Right lobe of liver (tissue), 6 donors: ENCODE results near the gene SLC39A3. TPM values are rescaled to one million over a fixed set of nuclear protein-coding genes. Genes with fewer than 3 reads are reported as not detected.
A peak's percentile ranks its signal among the peaks of the same experiment; 100 is the strongest.

Source experiments
- ATAC-seq, 4 donors: fragments of 200-7000 bp; cut with Tn5 transposase; one replicate each; pipeline ENCODE4 v1.9.1; 2020; ENCODE audit warnings: mild to moderate bottlenecking in 4 of 4, moderate library complexity in 4 of 4
- DNase-seq, 3 donors: peaks; one replicate each; pipeline ENCODE4 v3.0.0-alpha.2; 2020
- H3K27ac ChIP-seq, 3 donors: fragments of 200-600 bp; one replicate each; pipeline ENCODE4 v1.8.0; 2022
- H3K27me3 ChIP-seq, 2 donors: fragments of 200-600 bp; one replicate each; pipeline ENCODE4 v1.8.0; 2022
- H3K36me3 ChIP-seq, 4 donors: fragments of 200-600 bp; sonication (generic) in 1 of 4; one replicate each; pipeline versions ENCODE4 v1.5.1 to v1.8.0; 2017 to 2022; ENCODE audit warnings: control low read depth in 1 of 4
- H3K4me1 ChIP-seq, 4 donors: fragments of 200-600 bp; sonication (generic) in 1 of 4; one replicate each; pipeline versions ENCODE4 v1.5.1 to v1.8.0; 2017 to 2022; ENCODE audit warnings: control low read depth in 1 of 4
- H3K4me3 ChIP-seq, 3 donors: fragments of 200-600 bp; one replicate each; pipeline ENCODE4 v1.8.0; 2022
- H3K9me3 ChIP-seq, 4 donors: fragments of 200-600 bp; sonication (generic) in 1 of 4; one replicate each; pipeline versions ENCODE4 v1.5.1 to v1.8.0; 2017 to 2022; ENCODE audit warnings: control low read depth in 1 of 4
- POLR2A ChIP-seq: fragments of 450-650 bp; IDR thresholded peaks from one replicate; pipeline ENCODE4 v1.6.1; 2017; ENCODE audit warnings: antibody characterized with exemption, mild to moderate bottlenecking
- WGBS: methylation state at CpG from one replicate; pipeline ENCODE4 v1.1.6; 2018; ENCODE audit warnings: low coverage, low lambda C conversion rate; ENCODE audit not compliant: insufficient coverage; ENCODE audit errors: missing lambda C conversion rate; 5-methylcytosine and 5-hydroxymethylcytosine counted together
- intact Hi-C, 2 donors: fragments of 100-400 bp; cut with DNase I; formaldehyde crosslinking; loops; one replicate each; pipeline versions ENCODE4 v1.11.2 to v1.14.1; 2022
- total RNA-seq, 6 experiments: library from RNA; depleted of rRNA in 2 of 6; stranded (reverse); fragments of >200 nt in 2 of 6; fragmentation: NEBNext Ultra II Directional in 3 of 6; extraction: Animal tissue kit (Norgen Biotek cat#: 25700) in 3 of 6; gene quantifications; one replicate each; pipeline versions ENCODE4 v1.1.0 to v1.2.4, GENCODE V29; 2016 to 2023
- TF ChIP-seq, protein P1 (sequence below), 4 donors: fragments of 200-600 bp in 3 of 4; fragments of 450-650 bp in 1 of 4; IDR thresholded peaks; one replicate each; pipeline versions ENCODE4 v1.5.1 to v1.8.0; 2016 to 2022; ENCODE audit warnings: antibody characterized with exemption in 4 of 4, mild to moderate bottlenecking in 2 of 4
- donor health status: DM: no; HTN: yes; CAD: no.
- donor health status: DM: no; HTN: no; CAD: no.
- donor health status: DM: no; HTN: no; CAD: no.
- donor health status: DM: no; HTN: yes; CAD: no.
- donor health status: DM: no; HTN: yes; CAD: no.

Gene SLC39A3
- total RNA-seq, 6 experiments from 2014 or later = 13.5 to 29.5 (median 19.6) TPM

DNA sequence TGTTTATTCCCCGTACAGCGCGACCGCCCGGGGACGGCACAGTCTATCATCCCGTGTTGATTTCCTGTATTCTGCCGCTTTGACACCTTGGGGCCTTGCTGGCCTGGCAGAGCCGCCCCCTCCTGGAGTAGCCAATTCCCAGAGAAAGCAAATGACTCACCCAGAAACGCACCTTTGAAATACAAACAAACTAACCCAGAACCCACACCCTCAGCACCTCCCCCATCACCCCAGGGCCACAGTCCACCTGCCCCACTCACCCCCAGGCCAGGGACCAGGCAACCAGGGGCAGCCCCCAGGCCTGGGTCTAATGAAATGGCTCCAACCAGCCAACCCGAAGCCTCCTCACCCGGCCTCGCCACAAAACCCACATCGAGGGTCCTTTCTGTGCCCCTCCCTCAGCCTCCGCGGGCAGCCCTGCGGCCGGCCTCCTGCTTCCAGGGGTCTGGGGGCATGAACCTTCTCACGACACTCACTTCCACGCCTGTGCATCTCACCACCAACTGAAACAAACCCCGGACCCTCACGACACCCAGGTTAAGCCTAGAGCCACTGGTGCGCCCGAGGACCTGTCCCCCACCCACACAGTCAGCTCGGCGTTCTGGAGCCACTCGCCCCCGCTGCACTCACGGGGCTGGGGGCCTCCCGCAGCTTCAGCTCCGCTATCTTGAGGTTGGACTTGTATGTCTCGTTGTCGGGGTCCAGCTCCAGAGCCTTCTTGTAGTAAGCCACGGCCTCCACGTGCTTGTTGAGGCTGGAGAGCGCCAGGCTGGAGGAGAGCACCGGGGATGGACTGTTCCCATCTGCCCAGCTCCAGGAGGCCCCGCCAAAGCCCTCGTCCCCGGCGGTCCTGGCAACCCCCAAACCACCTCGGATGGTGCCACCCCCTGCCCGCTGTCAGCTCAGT lies 22.3 kb upstream of the SLC39A3 start:
- 85% methylated on average over 16 of the region's 43 CpGs for WGBS
- ATAC-seq = peak in 1 of 4 donors; percentile 13
- peaks cover 0 to 34% (median 11%) of the 10 kb centered on the region in 4 donors for H3K36me3 ChIP-seq
- intact Hi-C loops = no loop called here
- no peaks in the 10 kb centered on the region for H3K27me3 ChIP-seq
- TF ChIP-seq, protein P1, sequence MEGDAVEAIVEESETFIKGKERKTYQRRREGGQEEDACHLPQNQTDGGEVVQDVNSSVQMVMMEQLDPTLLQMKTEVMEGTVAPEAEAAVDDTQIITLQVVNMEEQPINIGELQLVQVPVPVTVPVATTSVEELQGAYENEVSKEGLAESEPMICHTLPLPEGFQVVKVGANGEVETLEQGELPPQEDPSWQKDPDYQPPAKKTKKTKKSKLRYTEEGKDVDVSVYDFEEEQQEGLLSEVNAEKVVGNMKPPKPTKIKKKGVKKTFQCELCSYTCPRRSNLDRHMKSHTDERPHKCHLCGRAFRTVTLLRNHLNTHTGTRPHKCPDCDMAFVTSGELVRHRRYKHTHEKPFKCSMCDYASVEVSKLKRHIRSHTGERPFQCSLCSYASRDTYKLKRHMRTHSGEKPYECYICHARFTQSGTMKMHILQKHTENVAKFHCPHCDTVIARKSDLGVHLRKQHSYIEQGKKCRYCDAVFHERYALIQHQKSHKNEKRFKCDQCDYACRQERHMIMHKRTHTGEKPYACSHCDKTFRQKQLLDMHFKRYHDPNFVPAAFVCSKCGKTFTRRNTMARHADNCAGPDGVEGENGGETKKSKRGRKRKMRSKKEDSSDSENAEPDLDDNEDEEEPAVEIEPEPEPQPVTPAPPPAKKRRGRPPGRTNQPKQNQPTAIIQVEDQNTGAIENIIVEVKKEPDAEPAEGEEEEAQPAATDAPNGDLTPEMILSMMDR (IDR thresholded peaks at IDR 0.05) = no peak
- TF ChIP-seq POLR2A = no peak
- H3K4me1 ChIP-seq = no peaks in the 10 kb centered on the region
- no peaks in the 10 kb centered on the region for H3K9me3 ChIP-seq
- no peak for DNase-seq
- no peak overlapping the region for H3K4me3 ChIP-seq
- no peak overlapping the region for H3K27ac ChIP-seq

DNA sequence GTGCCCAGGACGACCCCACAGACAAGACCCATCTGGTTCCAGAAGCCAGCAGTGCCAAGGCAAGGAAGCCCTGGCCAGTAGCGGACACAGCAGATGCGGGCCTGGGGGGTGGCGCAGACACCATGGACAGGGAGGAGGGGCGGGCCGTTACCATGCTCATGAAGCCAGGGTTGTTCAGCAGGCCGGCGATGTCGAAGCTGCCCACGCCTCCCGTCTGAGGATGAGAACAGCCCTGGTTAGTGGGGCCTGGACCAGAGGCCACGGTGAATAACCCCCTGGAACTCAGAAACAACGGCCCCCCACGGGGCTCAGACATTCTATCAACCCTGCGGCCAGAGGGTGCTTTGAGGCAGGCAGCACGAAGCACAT lies 21.5 kb upstream of the SLC39A3 start:
- H3K4me1 ChIP-seq = no peaks in the 10 kb centered on the region
- H3K4me3 ChIP-seq = no peak overlapping the region
- no peaks in the 10 kb centered on the region for H3K9me3 ChIP-seq
- no CpG with 5 or more reads among the region's 16 CpGs for WGBS
- TF ChIP-seq, protein P1 (IDR thresholded peaks at IDR 0.05) = no peak
- no peak for TF ChIP-seq POLR2A
- DNase-seq (no peak), ATAC-seq (no peak)
- no peak overlapping the region for H3K27ac ChIP-seq
- peaks cover 0 to 31% (median 11%) of the 10 kb centered on the region in 4 donors for H3K36me3 ChIP-seq
- intact Hi-C loops = no loop called here
- no peaks in the 10 kb centered on the region for H3K27me3 ChIP-seq

DNA sequence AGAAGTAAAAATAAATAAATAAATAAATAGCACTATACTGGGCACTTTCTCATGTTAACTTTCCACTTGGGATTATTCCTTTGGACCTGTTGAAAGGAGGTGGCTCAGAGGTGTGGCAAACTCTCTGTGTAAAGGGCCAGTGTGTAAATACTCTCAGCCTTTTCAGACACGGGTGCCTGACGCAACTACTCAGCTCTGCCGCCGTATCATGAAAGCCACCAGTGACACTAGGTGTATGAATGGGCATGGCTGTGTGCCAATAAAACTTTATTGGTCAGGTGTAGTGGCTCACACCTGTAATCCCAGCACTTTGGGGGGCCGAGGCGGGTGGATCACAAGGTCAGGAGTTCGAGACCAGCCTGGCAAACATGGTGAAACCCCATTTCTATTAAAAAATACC lies 20.1 kb upstream of the SLC39A3 start:
- no peak for DNase-seq
- H3K27ac ChIP-seq = no peak overlapping the region
- H3K36me3 ChIP-seq = peaks cover 0 to 33% (median 7%) of the 10 kb centered on the region in 4 donors
- no peak overlapping the region for H3K4me3 ChIP-seq
- TF ChIP-seq, protein P1 (IDR thresholded peaks at IDR 0.05) = no peak
- no peak for TF ChIP-seq POLR2A
- ATAC-seq = no peak
- no peaks in the 10 kb centered on the region for H3K27me3 ChIP-seq
- H3K4me1 ChIP-seq = no peaks in the 10 kb centered on the region
- no peaks in the 10 kb centered on the region for H3K9me3 ChIP-seq
- WGBS = 87% methylated on average over 5 of the region's 7 CpGs
- intact Hi-C loops = loop anchor here in 1 of 2 donors (10.0 kb wide), 1 partner anchor 115 kb away; no protein-coding TSS in a partner anchor

GRCh38 chr19:2759362-2759761 lies 19.5 kb upstream of the SLC39A3 start:
- intact Hi-C loops = loop anchor here in 1 of 2 donors (10.0 kb wide), 1 partner anchor 115 kb away; no protein-coding TSS in a partner anchor
- no peak overlapping the region for H3K27ac ChIP-seq
- no peaks in the 10 kb centered on the region for H3K4me1 ChIP-seq
- TF ChIP-seq, protein P1 (IDR thresholded peaks at IDR 0.05) = no peak
- TF ChIP-seq POLR2A = no peak
- no peaks in the 10 kb centered on the region for H3K9me3 ChIP-seq
- no peak for DNase-seq
- H3K4me3 ChIP-seq = no peak overlapping the region
- 90% methylated on average over 12 of the region's 17 CpGs for WGBS
- H3K36me3 ChIP-seq = peaks cover 0 to 29% (median 6%) of the 10 kb centered on the region in 4 donors
- H3K27me3 ChIP-seq = no peaks in the 10 kb centered on the region
- no peak for ATAC-seq
